ENCODE measurements around the gene IHH. TPM values are rescaled to one million over a fixed set of nuclear protein-coding genes. Genes with fewer than 3 reads are reported as not detected.

The IHH gene
- total and polyA plus RNA-seq, 2 donors (not counting 3 experiments of a cell fraction or from before 2014, with no cell fraction given), result 0.03 TPM; not detected in 1

GRCh38 chr2:219082332-219082958 lies 21.7 kb upstream of the IHH start:
- dilution Hi-C loops (cut with MboI; ENCODE audit: extremely low pct_ligation_motif_present, low sequenced_read_pairs), result no loop called here
- Histone ChIP-seq H3K4me3 (replicated peaks in 1 of 3; ENCODE audit: insufficient read depth in 1 of 3, low read depth in 1 of 3, low read length in 3 of 3) (no peak overlapping the region), H3K4me1 (ENCODE audit: control insufficient read depth, extremely low read depth, insufficient read depth, low read length) (no peaks in the 10 kb centered on the region), H2AFZ (ENCODE audit: low read depth, low read length) (no peak overlapping the region), H3K36me3 (ENCODE audit: control insufficient read depth in 2 of 2, extremely low read depth in 1 of 2, insufficient read depth in 2 of 2, low read length in 2 of 2) (no peaks in the 10 kb centered on the region), H3K9ac (replicated peaks; ENCODE audit: extremely low read depth, insufficient read depth, low read length) (no peak overlapping the region), H4K20me1 (replicated peaks; ENCODE audit: control insufficient read depth, extremely low read depth, insufficient read depth, low read length) (no peaks in the 10 kb centered on the region), H3K9me1 (replicated peaks; ENCODE audit: control insufficient read depth, extremely low read depth, insufficient read depth, low read length) (no peaks in the 10 kb centered on the region), H3K4me2 (ENCODE audit: insufficient read depth, low read length) (no peak overlapping the region), H3K27me3 (ENCODE audit: control insufficient read depth in 2 of 2, insufficient read depth in 2 of 2, low read length in 2 of 2) (no peaks in the 10 kb centered on the region), H3K79me2 (ENCODE audit: control insufficient read depth, insufficient read depth, low read length) (no peaks in the 10 kb centered on the region), H3K27ac (ENCODE audit: insufficient read depth, low read depth, low read length) (no peak overlapping the region), H3K9me3 (replicated peaks; ENCODE audit: control insufficient read depth, insufficient read depth, low read length) (no peaks in the 10 kb centered on the region)
- CTCF ChIA-PET, result interaction anchor here (0.7 to 2.2 kb wide), 6 partner anchors 9 to 53 kb away, joined by 3 to 10 read pairs (median 4); no protein-coding TSS in a partner anchor
- no TSS peak for BruUV-seq (replicated peaks)
- TF ChIP-seq MAX (IDR thresholded peaks at IDR 0.05; ENCODE audit: insufficient read depth, insufficient read length), result no peak
- intact Hi-C loops (cut with micrococcal nuclease), result no loop called here
- DNase-seq (ENCODE audit: low read depth, low spot score), result no peak
- POLR2A ChIA-PET, result no interaction called here
- FAIRE-seq, result no peak

GRCh38 chr2:219081701-219082331 lies 21.1 kb upstream of the IHH start:
- no peak for FAIRE-seq

More at GRCh38 chr2:219081701-219082331, 21.1 kb upstream of the IHH start:
- ChIA-PET POLR2A (no interaction called here), CTCF (interaction anchor here (0.7 to 2.2 kb wide), 4 partner anchors 8 to 52 kb away, joined by 3 to 10 read pairs (median 6); no protein-coding TSS in a partner anchor)
- Histone ChIP-seq H3K4me2 (ENCODE audit: insufficient read depth, low read length) (no peak overlapping the region), H2AFZ (ENCODE audit: low read depth, low read length) (no peak overlapping the region), H3K36me3 (ENCODE audit: control insufficient read depth in 2 of 2, extremely low read depth in 1 of 2, insufficient read depth in 2 of 2, low read length in 2 of 2) (peaks cover 0 to 3% of the 10 kb centered on the region in 2 experiments), H3K4me3 (replicated peaks in 1 of 3; ENCODE audit: insufficient read depth in 1 of 3, low read depth in 1 of 3, low read length in 3 of 3) (no peak overlapping the region), H3K9ac (replicated peaks; ENCODE audit: extremely low read depth, insufficient read depth, low read length) (no peak overlapping the region), H3K9me3 (replicated peaks; ENCODE audit: control insufficient read depth, insufficient read depth, low read length) (no peaks in the 10 kb centered on the region), H3K27ac (ENCODE audit: insufficient read depth, low read depth, low read length) (no peak overlapping the region), H3K79me2 (ENCODE audit: control insufficient read depth, insufficient read depth, low read length) (no peaks in the 10 kb centered on the region), H3K27me3 (ENCODE audit: control insufficient read depth in 2 of 2, insufficient read depth in 2 of 2, low read length in 2 of 2) (no peaks in the 10 kb centered on the region), H3K9me1 (replicated peaks; ENCODE audit: control insufficient read depth, extremely low read depth, insufficient read depth, low read length) (no peaks in the 10 kb centered on the region), H4K20me1 (replicated peaks; ENCODE audit: control insufficient read depth, extremely low read depth, insufficient read depth, low read length) (no peaks in the 10 kb centered on the region), H3K4me1 (ENCODE audit: control insufficient read depth, extremely low read depth, insufficient read depth, low read length) (no peaks in the 10 kb centered on the region)
- DNase-seq (ENCODE audit: low read depth, low spot score), result no peak
- intact Hi-C loops (cut with micrococcal nuclease) (no loop called here), dilution Hi-C loops (cut with MboI; ENCODE audit: extremely low pct_ligation_motif_present, low sequenced_read_pairs) (no loop called here)
- TF ChIP-seq POLR2AphosphoS5 (IDR thresholded peaks at IDR 0.05; ENCODE audit: insufficient read depth, low read depth, low read length), result no peak
- TF ChIP-seq MYC (IDR thresholded peaks at IDR 0.05; ENCODE audit: low read depth, low read length), result no peak
- no peak for TF ChIP-seq JUN (IDR thresholded peaks at IDR 0.05; ENCODE audit: borderline replicate concordance, insufficient read depth, insufficient read length, low read depth)
- TF ChIP-seq POLR2A (IDR thresholded peaks at IDR 0.05; ENCODE audit: low read depth, low read length), result no peak
- no peak for TF ChIP-seq FOS (IDR thresholded peaks at IDR 0.05; ENCODE audit: borderline replicate concordance, insufficient read depth, low read length)
- no peak for TF ChIP-seq GATA2 (IDR thresholded peaks at IDR 0.05; ENCODE audit: insufficient read depth, insufficient read length, low read depth, low read length)
- no peak for TF ChIP-seq MAX (IDR thresholded peaks at IDR 0.05; ENCODE audit: insufficient read depth, insufficient read length)
- TF ChIP-seq EZH2 (IDR thresholded peaks at IDR 0.05; ENCODE audit: borderline replicate concordance, low read depth, low read length, severe bottlenecking), result no peak
- TF ChIP-seq CTCF (IDR thresholded peaks at IDR 0.05; ENCODE audit: extremely low read depth in 1 of 2, insufficient read depth in 1 of 2, low read depth in 1 of 2, low read length in 2 of 2), result no peak
- no TSS peak for BruUV-seq (replicated peaks)

Data from endothelial cell of umbilical vein (primary cell).